ENCODE measurements around the gene SMC1A. TPM values are rescaled to one million over a fixed set of nuclear protein-coding genes. Genes with fewer than 3 reads are reported as not detected.

SMC1A gene
- total RNA-seq, 1 experiment from 2014 or later = 100 TPM

DNA sequence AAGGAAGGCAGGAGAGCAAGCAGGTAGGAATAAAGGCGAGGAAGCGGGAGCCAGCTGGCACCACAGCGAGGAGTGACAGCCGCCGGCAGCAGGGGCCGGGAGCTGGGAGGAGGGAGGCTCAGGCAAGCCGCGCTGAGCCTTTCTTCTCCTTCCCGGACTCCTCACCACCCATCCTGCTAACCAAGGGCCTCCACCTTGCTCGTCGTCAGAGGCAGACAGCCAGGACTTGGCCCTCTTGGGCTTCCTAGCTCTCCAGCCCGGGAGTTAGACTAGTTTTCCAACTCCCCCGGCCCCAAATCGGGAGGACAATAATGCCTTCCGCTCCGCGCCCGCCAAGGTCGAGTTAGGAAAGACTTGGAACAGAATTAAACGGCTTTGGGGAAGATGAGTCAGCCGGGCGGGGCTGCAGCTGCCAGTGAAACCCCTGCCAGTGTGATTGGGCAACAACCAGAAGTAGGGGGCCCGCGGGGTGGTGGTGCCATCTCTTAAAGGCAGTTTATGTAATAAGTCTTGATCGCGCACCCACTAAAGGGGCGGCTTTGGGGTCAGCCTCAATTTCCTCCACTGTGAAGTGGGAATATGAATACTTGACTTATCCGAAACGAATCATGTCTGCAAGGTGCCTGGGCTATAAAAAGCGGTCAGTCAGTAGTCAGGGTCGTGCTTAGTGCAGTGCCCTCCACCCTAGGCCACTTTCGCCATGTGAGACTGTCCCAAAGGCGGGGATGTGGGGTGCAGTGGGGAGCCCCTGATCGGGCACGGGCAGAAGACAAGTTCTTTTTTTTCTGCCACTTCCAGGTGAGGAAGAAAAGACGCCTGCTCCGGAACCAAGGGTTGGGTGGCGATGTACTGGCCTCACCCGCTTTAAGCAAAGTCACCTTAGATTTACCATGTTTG, 18.4 kb upstream of the SMC1A start:
- WGBS (ENCODE audit: extremely low coverage, insufficient read length, low lambda C conversion rate) = no CpG with 5 or more reads among the region's 39 CpGs

More for the DNA sequence above, 18.4 kb upstream of the SMC1A start:
- peak overlapping the region; percentile 73 to 75 for H3K4me3 Mint-ChIP-seq
- H2BK5ac ChIP-seq (ENCODE audit: insufficient read length, low read length) = no peak overlapping the region
- peaks cover 61 to 73% of the 10 kb centered on the region in 2 experiments for H3K9me3 Mint-ChIP-seq
- H4K8ac ChIP-seq (replicated peaks; ENCODE audit: insufficient read length, low read depth, low read length) = no peak overlapping the region
- H3T11ph ChIP-seq (ENCODE audit: low read length) = no peak overlapping the region
- peak overlapping the region in 1 of 3 experiments; percentile 59; a peak in 1 of 7 replicates for H3K27ac Mint-ChIP-seq
- no peak overlapping the region for H2AK5ac ChIP-seq (ENCODE audit: insufficient read length, low read length)
- no peak overlapping the region for H3K56ac ChIP-seq (ENCODE audit: insufficient read length, low read depth, low read length)
- H4K5ac ChIP-seq (ENCODE audit: insufficient read length, low read depth, low read length) = no peak overlapping the region
- no peak overlapping the region for H3K27ac ChIP-seq (ENCODE audit: insufficient read length, low read depth, low read length)
- H3K27me3 Mint-ChIP-seq (ENCODE audit: low read depth) = peaks cover 12% of the 10 kb centered on the region
- H3K14ac ChIP-seq (ENCODE audit: insufficient read depth, low read length) = no peak overlapping the region
- H3K9ac ChIP-seq (ENCODE audit: extremely low read depth, insufficient read length, low read length) = no peak overlapping the region
- H3K79me1 ChIP-seq (ENCODE audit: insufficient read depth, low read depth, low read length, poor library complexity, severe bottlenecking) = no peaks in the 10 kb centered on the region
- no peaks in the 10 kb centered on the region for H3K79me2 ChIP-seq (ENCODE audit: insufficient read depth, low read length)
- H3K23ac ChIP-seq (ENCODE audit: insufficient read length, low read depth, low read length) = no peak overlapping the region
- no peak overlapping the region for H3K18ac ChIP-seq (ENCODE audit: insufficient read length, low read depth, low read length)
- no peak for TF ChIP-seq CTCF (conservative IDR thresholded peaks at IDR 0.05)
- peak overlapping the region; percentile 46 for H3K4me2 ChIP-seq (ENCODE audit: insufficient read depth, insufficient read length, low read length)
- no peak overlapping the region for H4K91ac ChIP-seq (ENCODE audit: insufficient read length, low read depth, low read length)
- no peaks in the 10 kb centered on the region for H3K4me1 ChIP-seq (ENCODE audit: insufficient read depth, low read length)
- no peaks in the 10 kb centered on the region for H3K23me2 ChIP-seq (ENCODE audit: insufficient read length, low read depth, low read length, poor library complexity, severe bottlenecking)
- H2BK15ac ChIP-seq (ENCODE audit: low read depth, low read length) = no peak overlapping the region
- H2BK120ac ChIP-seq (ENCODE audit: low read depth, low read length, poor library complexity, severe bottlenecking) = no peak overlapping the region
- H3K36me3 Mint-ChIP-seq (ENCODE audit: insufficient read depth in 1 of 3, low read depth in 3 of 3) = no peaks in the 10 kb centered on the region; a peak in 2 of 7 replicates
- H2BK20ac ChIP-seq (ENCODE audit: low read depth, low read length, poor library complexity, severe bottlenecking) = no peak overlapping the region
- H3K9me3 ChIP-seq (ENCODE audit: control insufficient read depth, low read depth, low read length) = peaks cover 40% of the 10 kb centered on the region
- H2AFZ ChIP-seq (ENCODE audit: low read length) = no peak overlapping the region
- no peaks in the 10 kb centered on the region for H4K20me1 ChIP-seq (ENCODE audit: control insufficient read depth, insufficient read depth, insufficient read length)
- no peak overlapping the region for H2BK12ac ChIP-seq (ENCODE audit: insufficient read length, low read depth, low read length)
- H3K4ac ChIP-seq (ENCODE audit: low read depth, low read length) = no peak overlapping the region
- H3K4me1 Mint-ChIP-seq = peaks cover 0 to 4% of the 10 kb centered on the region in 2 experiments; a peak in 2 of 4 replicates
- no peaks in the 10 kb centered on the region for H3K27me3 ChIP-seq (ENCODE audit: insufficient read depth, low read length)
- peak; percentile 36 for DNase-seq
